B cell (primary cell): ENCODE data around the gene C17orf50. TPM values are rescaled to one million over a fixed set of nuclear protein-coding genes. Genes with fewer than 3 reads are reported as not detected.

Source experiments
- ATAC-seq: fragments of 200-7000 bp; cut with Tn5 transposase; one replicate; pipeline ENCODE4 v1.10.0; 2021; ENCODE audit warnings: low read depth, mild to moderate bottlenecking, moderate number of reproducible peaks, moderate library complexity
- CTCF ChIA-PET: fragments of 350-600 bp; sonication (Branson Sonifier 250); formaldehyde crosslinking; loops from one replicate; lab custom pipeline; 2021; ENCODE audit warnings: antibody characterized with exemption, inconsistent platforms; lab: Charles Lee
- POLR2A ChIA-PET: fragments of 350-600 bp; sonication (Branson Sonifier 250); formaldehyde crosslinking; loops from one replicate; lab custom pipeline; 2021; ENCODE audit warnings: antibody characterized with exemption; lab: Charles Lee
- DNase-seq: peaks from one replicate; pipeline ENCODE4 v3.0.0; 2013
- H2AFZ ChIP-seq: 2 replicates; pipeline ENCODE4 v1.6.1; 2012; ENCODE audit warnings: mild to moderate bottlenecking, low read depth, low read length; ENCODE audit not compliant: insufficient read depth, poor library complexity, severe bottlenecking
- H3K27ac ChIP-seq, 2 donors: 1 replicate in 1 of 2; 2 replicates in 1 of 2; pipeline ENCODE4 v1.5.1; 2012 to 2013; ENCODE audit warnings: low read length in 2 of 2, mild to moderate bottlenecking in 2 of 2, moderate library complexity in 1 of 2
- H3K27me3 ChIP-seq, 4 experiments: fragments of 200-600 bp in 1 of 4; sonication (generic) in 1 of 4; replicated peaks in 1 of 4; 1 replicate in 2 of 4; 2 replicates in 2 of 4; pipeline versions ENCODE4 v1.6.1 to v1.7.0; 2013 to 2016; ENCODE audit warnings: low read length in 3 of 4, mild to moderate bottlenecking in 2 of 4, mixed read lengths in 1 of 4, moderate library complexity in 1 of 4; ENCODE audit not compliant: insufficient read depth in 4 of 4, control insufficient read depth in 3 of 4; ENCODE audit errors: control extremely low read depth in 1 of 4
- H3K36me3 ChIP-seq, 2 experiments: replicated peaks in 1 of 2; 1 replicate in 1 of 2; 2 replicates in 1 of 2; pipeline versions ENCODE4 v1.6.1 to v1.7.1; 2013; ENCODE audit warnings: low read length in 1 of 2; ENCODE audit not compliant: insufficient read depth in 2 of 2, control insufficient read depth in 1 of 2; ENCODE audit errors: control extremely low read depth in 1 of 2, extremely low read depth in 1 of 2
- H3K4me1 ChIP-seq, 2 donors: fragments of 200-600 bp in 1 of 2; sonication (generic) in 1 of 2; 1 replicate in 1 of 2; 2 replicates in 1 of 2; pipeline versions ENCODE4 v1.5.1 to v1.6.1; 2013 to 2017; ENCODE audit warnings: low read length in 2 of 2; ENCODE audit not compliant: control insufficient read depth in 2 of 2, insufficient read depth in 2 of 2
- H3K4me2 ChIP-seq: replicated peaks from 2 replicates; pipeline ENCODE3; 2012; ENCODE audit warnings: mild to moderate bottlenecking, low read depth, low read length; ENCODE audit not compliant: poor library complexity, severe bottlenecking
- H3K4me3 ChIP-seq, 5 experiments: fragments of 200-600 bp in 1 of 5; sonication (generic) in 1 of 5; 1 replicate in 3 of 5; 2 replicates in 2 of 5; pipeline versions ENCODE4 v1.5.1 to v1.7.0; 2011 to 2016; ENCODE audit warnings: low read length in 4 of 5, mild to moderate bottlenecking in 4 of 5, low read depth in 2 of 5, control low read depth in 1 of 5, moderate library complexity in 1 of 5; ENCODE audit not compliant: insufficient read depth in 1 of 5; ENCODE audit errors: control extremely low read depth in 1 of 5, extremely low read depth in 1 of 5
- H3K79me2 ChIP-seq: fragments of 200-600 bp; sonication (generic); one replicate; pipeline ENCODE4 v1.6.0; 2016; ENCODE audit warnings: low read length; ENCODE audit not compliant: control insufficient read depth, insufficient read depth
- H3K9ac ChIP-seq: fragments of 200-600 bp; sonication (generic); 2 replicates; pipeline ENCODE4 v1.6.1; 2017; ENCODE audit warnings: mild to moderate bottlenecking, low read length, moderate library complexity
- H3K9me3 ChIP-seq, 3 donors: one replicate each; pipeline versions ENCODE4 v1.6.1 to v1.7.1; 2013; ENCODE audit warnings: low read length in 2 of 3; ENCODE audit not compliant: control insufficient read depth in 2 of 3, insufficient read depth in 1 of 3; ENCODE audit errors: control extremely low read depth in 1 of 3
- H4K20me1 ChIP-seq: 2 replicates; pipeline ENCODE4 v1.6.0; 2012; ENCODE audit warnings: mild to moderate bottlenecking, low read length; ENCODE audit not compliant: insufficient read depth, control insufficient read depth, poor library complexity, severe bottlenecking
- H3K27ac Mint-ChIP-seq: one replicate; pipeline ENCODE4 v1.8.0; 2021; ENCODE audit warnings: mixed read lengths
- H3K27me3 Mint-ChIP-seq: one replicate; pipeline ENCODE4 v1.8.0; 2021; ENCODE audit warnings: mixed read lengths
- H3K4me1 Mint-ChIP-seq: one replicate; pipeline ENCODE4 v1.8.0; 2021; ENCODE audit warnings: mixed read lengths
- H3K4me3 Mint-ChIP-seq: one replicate; pipeline ENCODE4 v1.8.0; 2021; ENCODE audit warnings: mixed read lengths
- H3K9me3 Mint-ChIP-seq: one replicate; pipeline ENCODE4 v1.8.0; 2022; ENCODE audit warnings: mixed read lengths; ENCODE audit not compliant: insufficient read depth
- EZH2 ChIP-seq: IDR thresholded peaks from 2 replicates; pipeline ENCODE4 v1.6.1; 2012; ENCODE audit warnings: borderline replicate concordance, low read depth, mild to moderate bottlenecking, moderate library complexity, low read length; ENCODE audit not compliant: insufficient read depth, poor library complexity, severe bottlenecking
- WGBS: methylation state at CpG from one replicate; pipeline ENCODE4 v1.1.5; 2013; ENCODE audit warnings: missing lambda C conversion rate; ENCODE audit not compliant: insufficient coverage; 5-methylcytosine and 5-hydroxymethylcytosine counted together
- intact Hi-C: fragments of 100-400 bp; cut with micrococcal nuclease; formaldehyde crosslinking; loops from one replicate; pipeline ENCODE4 v1.10.0; 2022
- polyA plus RNA-seq: library from polyadenylated mRNA; depleted of rRNA; stranded (reverse); fragments of >200 nt; gene quantifications from 2 replicates; pipeline ENCODE4 v1.2.3, GENCODE V29; 2012
- total RNA-seq, 2 donors: library from RNA; stranded (reverse); fragments of 120-200 nt in 1 of 2; gene quantifications; 1 replicate in 1 of 2; 2 replicates in 1 of 2; pipeline versions ENCODE4 v1.2.3 to v1.2.4, GENCODE V29; 2013 to 2022
- TF ChIP-seq, protein P1 (sequence below): fragments of 200-600 bp; IDR thresholded peaks from one replicate; pipeline ENCODE4 v1.8.0; 2022; ENCODE audit warnings: antibody characterized with exemption, mild to moderate bottlenecking

Gene C17orf50
- total and polyA plus RNA-seq, 2 donors (not counting 1 experiment from before 2014, with no cell fraction given): not detected

DNA sequence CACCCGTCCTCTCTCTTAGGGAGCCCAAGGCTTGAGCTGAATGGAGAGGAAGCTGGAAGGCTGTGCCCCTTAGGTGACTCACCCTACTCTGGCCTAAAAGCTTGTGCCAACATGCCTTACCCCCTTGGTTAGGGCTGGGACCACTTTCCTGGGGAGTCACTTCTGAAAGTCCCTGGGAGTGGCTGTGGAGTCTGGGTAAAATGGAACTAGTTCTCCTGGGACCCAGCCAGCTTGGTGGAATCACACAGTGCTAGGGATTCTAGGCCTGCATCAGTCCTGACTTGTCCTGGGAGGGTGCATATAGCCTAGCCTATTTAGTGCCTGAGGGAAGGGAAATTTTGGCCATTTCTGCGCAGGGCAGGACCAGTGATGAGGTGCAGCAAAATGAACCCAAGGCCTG lies 24.2 kb downstream of the C17orf50 start:
- ATAC-seq: no peak
- Mint-ChIP-seq H3K27ac (no peak overlapping the region), H3K4me1 (no peaks in the 10 kb centered on the region), H3K9me3 (no peaks in the 10 kb centered on the region), H3K27me3 (peaks cover 23% of the 10 kb centered on the region), H3K4me3 (no peak overlapping the region)
- DNase-seq: no peak
- intact Hi-C loops: no loop called here
- Histone ChIP-seq H3K79me2 (no peaks in the 10 kb centered on the region), H2AFZ (no peak overlapping the region), H3K36me3 (no peaks in the 10 kb centered on the region), H3K9me3 (no peaks in the 10 kb centered on the region), H3K27me3 (peaks cover 0 to 3% (median 1%) of the 10 kb centered on the region in 4 experiments), H3K4me2 (no peak overlapping the region), H3K4me3 (no peak overlapping the region), H3K9ac (no peak overlapping the region), H3K4me1 (no peaks in the 10 kb centered on the region), H3K27ac (no peak overlapping the region), H4K20me1 (no peaks in the 10 kb centered on the region)
- ChIA-PET POLR2A (interaction anchor here (0.6 kb wide), 1 partner anchor 19 kb away, joined by 8 read pairs; no protein-coding TSS in a partner anchor), CTCF (interaction anchor here (1.4 kb wide), 1 partner anchor 21 kb away, joined by 3 read pairs; no protein-coding TSS in a partner anchor)
- 100% methylated on average over 1 of the region's 2 CpGs for WGBS
- TF ChIP-seq, protein P1, sequence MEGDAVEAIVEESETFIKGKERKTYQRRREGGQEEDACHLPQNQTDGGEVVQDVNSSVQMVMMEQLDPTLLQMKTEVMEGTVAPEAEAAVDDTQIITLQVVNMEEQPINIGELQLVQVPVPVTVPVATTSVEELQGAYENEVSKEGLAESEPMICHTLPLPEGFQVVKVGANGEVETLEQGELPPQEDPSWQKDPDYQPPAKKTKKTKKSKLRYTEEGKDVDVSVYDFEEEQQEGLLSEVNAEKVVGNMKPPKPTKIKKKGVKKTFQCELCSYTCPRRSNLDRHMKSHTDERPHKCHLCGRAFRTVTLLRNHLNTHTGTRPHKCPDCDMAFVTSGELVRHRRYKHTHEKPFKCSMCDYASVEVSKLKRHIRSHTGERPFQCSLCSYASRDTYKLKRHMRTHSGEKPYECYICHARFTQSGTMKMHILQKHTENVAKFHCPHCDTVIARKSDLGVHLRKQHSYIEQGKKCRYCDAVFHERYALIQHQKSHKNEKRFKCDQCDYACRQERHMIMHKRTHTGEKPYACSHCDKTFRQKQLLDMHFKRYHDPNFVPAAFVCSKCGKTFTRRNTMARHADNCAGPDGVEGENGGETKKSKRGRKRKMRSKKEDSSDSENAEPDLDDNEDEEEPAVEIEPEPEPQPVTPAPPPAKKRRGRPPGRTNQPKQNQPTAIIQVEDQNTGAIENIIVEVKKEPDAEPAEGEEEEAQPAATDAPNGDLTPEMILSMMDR: no peak
- TF ChIP-seq EZH2: no peak

DNA sequence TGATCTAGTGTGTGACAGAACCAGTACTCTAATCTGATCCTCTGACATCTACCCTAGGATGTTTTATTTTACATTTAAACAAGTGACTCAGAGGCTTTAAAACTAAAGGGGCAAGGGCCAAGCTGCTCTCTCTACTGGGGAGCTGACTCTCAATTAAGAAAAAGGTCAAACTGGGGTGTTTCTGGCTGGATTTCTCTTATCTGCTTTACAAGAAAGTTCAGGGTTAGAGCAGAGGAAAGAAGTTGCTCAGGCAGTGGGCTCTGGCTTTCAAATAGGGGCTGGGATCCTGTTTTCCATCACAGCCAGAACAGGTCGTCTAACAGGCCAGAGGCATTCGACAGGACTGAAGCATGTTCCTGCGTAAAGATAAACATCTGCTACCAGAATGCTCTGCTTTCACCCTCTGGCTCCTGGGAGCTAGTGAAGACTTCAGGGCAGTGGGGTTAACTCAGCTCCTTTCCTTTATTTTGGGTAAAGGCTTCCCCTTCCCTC lies 26.3 kb downstream of the C17orf50 start:
- Histone ChIP-seq H3K4me2 (no peak overlapping the region), H3K27ac (no peak overlapping the region), H4K20me1 (no peaks in the 10 kb centered on the region), H3K9ac (no peak overlapping the region), H3K79me2 (no peaks in the 10 kb centered on the region), H3K4me1 (no peaks in the 10 kb centered on the region), H2AFZ (no peak overlapping the region), H3K4me3 (no peak overlapping the region), H3K36me3 (no peaks in the 10 kb centered on the region), H3K27me3 (peaks cover 0 to 11% (median 2%) of the 10 kb centered on the region in 4 experiments), H3K9me3 (no peaks in the 10 kb centered on the region)
- WGBS: 59% methylated on average over 3 of the region's 3 CpGs
- peaks cover 24% of the 10 kb centered on the region for H3K27me3 Mint-ChIP-seq
- CTCF ChIA-PET: interaction anchor here (0.5 to 1.9 kb wide), 2 partner anchors 23 to 64 kb away, joined by 4 to 7 read pairs; no protein-coding TSS in a partner anchor
- no peak overlapping the region for H3K27ac Mint-ChIP-seq
- DNase-seq (no peak), ATAC-seq (no peak)
- POLR2A ChIA-PET: no interaction called here
- no peaks in the 10 kb centered on the region for H3K4me1 Mint-ChIP-seq
- H3K4me3 Mint-ChIP-seq: no peak overlapping the region
- intact Hi-C loops: no loop called here
- TF ChIP-seq, protein P1: no peak
- TF ChIP-seq EZH2: no peak
- no peaks in the 10 kb centered on the region for H3K9me3 Mint-ChIP-seq
